BLaER1 treated with 17β-estradiol and CSF1 and Interleukin-3, amounts not matched to agents 10 nM and 100 nM (cell line): ENCODE data around the gene CDC42BPA.
"Not testable (repeated sequence)": the region's sequence is repeated elsewhere in the genome, so short reads cannot be mapped to it uniquely, and the experiment has no call there.

Experiments
- H3K27ac ChIP-seq, 11 experiments: shearing (Covaris generic); formaldehyde crosslinking; 2 replicates each; pipeline ENCODE4 v1.8.1; 2022
- H3K27me3 ChIP-seq, 11 experiments: shearing (Covaris generic); formaldehyde crosslinking; 2 replicates each; pipeline ENCODE4 v1.8.1; 2022
- H3K36me3 ChIP-seq, 11 experiments: shearing (Covaris generic); formaldehyde crosslinking; 2 replicates each; pipeline ENCODE4 v1.8.1; 2022
- H3K4me1 ChIP-seq, 10 experiments: shearing (Covaris generic); formaldehyde crosslinking; 2 replicates each; pipeline ENCODE4 v1.8.1; 2022
- H3K4me2 ChIP-seq, 11 experiments: shearing (Covaris generic); formaldehyde crosslinking; 2 replicates each; pipeline ENCODE4 v1.8.1; 2022
- H3K4me3 ChIP-seq, 10 experiments: shearing (Covaris generic); formaldehyde crosslinking; 2 replicates each; pipeline ENCODE4 v1.8.1; 2022
- H3K9ac ChIP-seq, 11 experiments: shearing (Covaris generic); formaldehyde crosslinking; 2 replicates each; pipeline ENCODE4 v1.8.1; 2022
- H3K9me3 ChIP-seq, 11 experiments: shearing (Covaris generic); formaldehyde crosslinking; replicated peaks in 1 of 11; 2 replicates each; pipeline ENCODE4 v1.8.1; 2022
- H4K20me1 ChIP-seq, 11 experiments: shearing (Covaris generic); formaldehyde crosslinking; 2 replicates each; pipeline ENCODE4 v1.8.1; 2022
- Cebpa-rat ChIP-seq, 11 experiments: shearing (Covaris generic); IDR thresholded peaks; 2 replicates each; pipeline ENCODE4 v1.8.1; 2022

Gene CDC42BPA

DNA sequence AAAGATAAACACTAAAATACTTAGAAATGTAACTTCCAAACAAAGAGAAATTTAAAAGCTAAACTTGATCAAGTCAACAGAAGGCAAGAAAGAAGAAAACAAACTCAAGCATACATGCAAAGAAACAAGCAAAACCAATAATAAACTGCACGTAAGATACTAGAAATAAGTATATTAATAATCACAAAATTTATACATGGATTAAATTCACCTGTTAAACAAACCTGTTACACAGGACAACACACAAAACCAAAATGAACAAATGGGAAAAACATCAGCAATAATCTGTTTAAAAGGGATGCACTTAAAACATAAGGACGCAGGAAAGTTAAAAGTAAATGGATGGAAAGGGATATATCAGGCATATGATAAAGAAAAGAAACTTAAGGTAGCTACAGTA, 165.8 kb downstream of the CDC42BPA start:
- Histone ChIP-seq H3K4me1 (no peaks in the 10 kb centered on the region), H3K27ac (no peak overlapping the region), H3K9me3 (no peaks in the 10 kb centered on the region), H3K4me2 (no peak overlapping the region), H3K4me3 (no peak overlapping the region), H3K27me3 (no peaks in the 10 kb centered on the region), H4K20me1 (no peaks in the 10 kb centered on the region), H3K36me3 (peaks cover 0 to 11% (median 0%) of the 10 kb centered on the region in 11 experiments; a peak in 1 of 22 replicates), H3K9ac (no peak overlapping the region)
- TF ChIP-seq Cebpa-rat (IDR thresholded peaks at IDR 0.05) = no peak

DNA sequence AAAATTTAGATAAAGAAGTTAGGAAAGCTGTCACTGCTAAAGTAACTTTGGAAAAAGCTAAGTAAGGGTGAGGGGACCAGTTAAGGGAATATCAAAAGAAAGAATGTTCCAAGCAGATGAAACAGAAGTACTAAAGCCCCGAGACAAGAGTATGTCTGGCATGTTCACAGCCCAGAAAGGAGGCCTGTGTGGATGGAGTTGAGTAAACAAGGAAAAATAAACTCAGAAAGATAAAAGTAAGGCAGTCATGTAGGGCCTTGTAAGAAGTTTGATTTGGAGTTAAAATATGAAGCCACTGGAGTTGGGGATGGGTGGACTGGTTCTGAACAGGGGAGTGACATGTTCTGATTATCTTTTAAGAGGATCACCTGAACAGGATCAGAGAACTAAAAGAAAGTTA, 177.9 kb downstream of the CDC42BPA start:
- Histone ChIP-seq H3K4me2 (no peak overlapping the region), H3K9ac (no peak overlapping the region), H3K27me3 (no peaks in the 10 kb centered on the region), H3K4me1 (no peaks in the 10 kb centered on the region), H3K4me3 (no peak overlapping the region), H3K36me3 (peaks cover 0 to 73% (median 8%) of the 10 kb centered on the region in 11 experiments; a peak in 11 of 22 replicates), H3K27ac (no peak overlapping the region), H3K9me3 (no peaks in the 10 kb centered on the region), H4K20me1 (no peaks in the 10 kb centered on the region)
- TF ChIP-seq Cebpa-rat (IDR thresholded peaks at IDR 0.05) = no peak

DNA sequence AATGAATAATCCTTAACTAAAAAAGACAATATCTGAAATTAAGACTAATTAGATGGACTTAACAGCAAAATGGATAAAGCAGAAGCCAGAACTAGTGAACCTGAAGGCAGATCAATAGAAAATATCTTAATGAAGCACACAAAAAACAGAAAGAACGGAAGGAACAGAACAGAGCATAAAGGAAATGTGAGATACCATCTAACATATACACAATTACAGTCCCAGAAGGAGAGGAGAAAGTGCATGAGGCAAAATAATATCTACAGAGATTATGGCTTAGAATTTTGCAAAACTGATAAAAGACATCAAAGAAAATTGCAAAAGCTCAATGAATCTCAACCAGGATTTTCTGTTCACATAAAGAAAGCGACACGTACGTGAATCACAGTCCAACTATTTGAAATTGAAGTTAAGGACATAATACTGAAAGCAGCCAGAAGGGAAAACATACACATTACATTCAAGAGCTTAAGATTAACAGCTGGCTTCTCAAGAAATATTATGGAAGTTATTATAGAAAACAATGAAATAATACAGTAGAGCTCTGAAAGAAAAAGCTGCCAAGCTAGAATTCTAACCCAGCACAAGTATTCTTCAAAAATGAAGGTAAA, 182.0 kb downstream of the CDC42BPA start:
- H3K9me3 ChIP-seq = peaks cover 0 to 8% (median 0%) of the 10 kb centered on the region in 11 experiments; a peak in 1 of 22 replicates

DNA sequence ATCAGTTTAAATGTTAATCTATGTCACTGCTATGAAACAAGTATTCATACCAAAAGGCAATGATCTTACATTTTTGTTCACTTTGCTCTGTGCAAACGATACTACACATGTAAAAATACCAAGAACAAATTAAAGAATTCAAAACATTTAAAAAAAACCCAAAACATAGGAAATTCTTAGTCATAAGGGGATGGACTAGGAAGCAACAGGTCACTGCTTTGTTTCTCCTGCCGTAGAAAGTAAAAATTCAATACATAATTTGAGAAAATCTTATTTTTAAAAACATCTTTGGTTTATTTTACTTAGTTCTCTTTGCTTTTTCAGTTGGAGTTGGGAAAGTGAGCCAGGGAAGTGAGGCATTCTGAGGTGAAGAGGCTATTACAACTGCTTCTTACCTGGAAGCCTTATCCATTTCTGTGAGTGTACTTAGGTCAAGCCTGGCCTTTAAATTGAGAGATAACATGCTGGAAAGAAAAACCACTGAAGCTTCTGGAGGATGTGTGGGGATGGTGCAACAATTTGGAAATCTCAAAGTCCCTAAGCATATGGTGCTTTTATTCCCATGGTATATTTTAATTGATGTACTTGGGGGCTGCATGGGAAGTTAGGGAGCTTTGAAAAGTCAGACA, 183.5 kb downstream of the CDC42BPA start:
- no peak for TF ChIP-seq Cebpa-rat (IDR thresholded peaks at IDR 0.05)
- H3K4me2 ChIP-seq = no peak overlapping the region

More for the DNA sequence above, 182.0 kb downstream of the CDC42BPA start:
- no peak overlapping the region for H3K9ac ChIP-seq
- no peak overlapping the region for H3K27ac ChIP-seq
- peaks cover 0 to 40% (median under 1%) of the 10 kb centered on the region in 11 experiments; a peak in 7 of 22 replicates for H3K36me3 ChIP-seq
- H4K20me1 ChIP-seq = no peaks in the 10 kb centered on the region
- no peaks in the 10 kb centered on the region for H3K4me1 ChIP-seq
- H3K4me3 ChIP-seq = no peak overlapping the region
- H3K4me2 ChIP-seq = no peak overlapping the region
- H3K27me3 ChIP-seq = no peaks in the 10 kb centered on the region
- no peak for TF ChIP-seq Cebpa-rat (IDR thresholded peaks at IDR 0.05)

DNA sequence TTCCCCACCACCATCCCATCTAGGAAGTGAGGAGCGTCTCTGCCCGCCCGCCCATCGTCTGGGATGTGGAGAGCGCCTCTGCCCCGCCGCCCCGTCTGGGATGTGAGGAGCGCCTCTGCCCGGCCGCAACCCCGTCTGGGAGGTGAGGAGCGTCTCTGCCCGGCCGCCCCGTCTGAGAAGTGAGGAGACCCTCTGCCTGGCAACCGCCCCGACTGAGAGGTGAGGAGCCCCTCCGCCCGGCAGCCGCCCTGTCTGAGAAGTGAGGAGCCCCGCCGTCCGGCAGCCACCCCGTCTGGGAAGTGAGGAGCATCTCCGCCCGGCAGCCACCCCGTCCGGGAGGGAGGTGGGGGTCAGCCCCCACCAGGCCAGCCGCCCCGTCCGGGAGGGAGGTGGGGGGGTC, 185.6 kb downstream of the CDC42BPA start:
- H3K4me1 ChIP-seq, H3K4me3 ChIP-seq, H3K27ac ChIP-seq, H3K4me2 ChIP-seq, H3K27me3 ChIP-seq, H3K9ac ChIP-seq, H3K9me3 ChIP-seq, H4K20me1 ChIP-seq: not testable (repeated sequence)
- peaks cover 0 to 26% (median 0%) of the 10 kb centered on the region in 11 experiments; a peak in 6 of 22 replicates for H3K36me3 ChIP-seq

More for the DNA sequence above, 183.5 kb downstream of the CDC42BPA start:
- Histone ChIP-seq H3K9ac (no peak overlapping the region), H3K27ac (no peak overlapping the region), H3K4me1 (no peaks in the 10 kb centered on the region), H4K20me1 (no peaks in the 10 kb centered on the region), H3K4me3 (no peak overlapping the region), H3K27me3 (no peaks in the 10 kb centered on the region), H3K9me3 (peaks cover 0 to 8% (median 0%) of the 10 kb centered on the region in 11 experiments; a peak in 1 of 22 replicates), H3K36me3 (peaks cover 0 to 35% (median 0%) of the 10 kb centered on the region in 11 experiments; a peak in 6 of 22 replicates)

DNA sequence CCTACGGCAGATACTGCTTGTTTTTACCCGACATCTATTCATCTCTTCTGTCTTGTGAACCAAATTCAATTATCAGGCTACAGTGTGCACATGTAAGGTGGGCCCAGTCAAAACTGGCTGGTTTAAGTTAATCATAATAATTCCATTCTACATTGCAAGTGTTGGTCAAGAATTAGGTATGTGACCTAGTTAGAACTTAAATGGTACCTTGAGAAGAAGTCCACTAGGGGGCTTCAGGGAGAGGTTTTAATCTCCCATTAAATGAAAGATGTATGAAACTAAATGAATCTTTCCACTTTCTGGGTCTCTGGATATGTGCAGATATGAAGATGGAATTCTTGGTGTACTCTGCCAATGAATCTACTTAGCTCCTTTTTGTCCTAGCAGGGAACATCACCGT, 187.1 kb downstream of the CDC42BPA start:
- Histone ChIP-seq H3K9ac (no peak overlapping the region), H3K4me1 (peaks cover 0 to 2% (median under 1%) of the 10 kb centered on the region in 10 experiments; a peak in 10 of 20 replicates), H3K9me3 (peaks cover 0 to 8% (median 0%) of the 10 kb centered on the region in 11 experiments; a peak in 1 of 22 replicates), H3K36me3 (peaks cover 0 to 24% (median 0%) of the 10 kb centered on the region in 11 experiments; a peak in 6 of 22 replicates), H3K27me3 (no peaks in the 10 kb centered on the region), H3K4me2 (no peak overlapping the region), H4K20me1 (no peaks in the 10 kb centered on the region), H3K27ac (no peak overlapping the region), H3K4me3 (no peak overlapping the region)
- TF ChIP-seq Cebpa-rat (IDR thresholded peaks at IDR 0.05) = no peak

DNA sequence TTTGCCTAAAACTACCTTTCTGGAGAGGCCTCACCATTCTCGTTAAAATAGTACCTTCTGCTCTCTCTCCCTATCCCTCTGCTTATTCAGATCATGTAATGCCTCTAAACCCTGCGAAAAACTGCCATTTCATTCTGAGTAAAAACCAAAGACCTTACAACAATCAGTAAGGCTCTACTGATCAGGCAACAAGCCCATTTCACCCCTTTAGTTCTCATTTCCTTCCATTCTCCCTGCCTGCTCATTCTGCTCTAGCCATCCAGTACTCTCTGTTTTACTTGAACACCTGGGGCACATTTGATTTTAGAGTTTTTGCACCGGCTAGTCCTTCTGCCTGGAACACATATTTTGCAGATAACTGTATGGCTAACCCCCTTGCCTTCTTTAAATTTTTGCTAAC, 190.4 kb downstream of the CDC42BPA start:
- no peak overlapping the region for H3K9ac ChIP-seq
- H4K20me1 ChIP-seq = no peaks in the 10 kb centered on the region

DNA sequence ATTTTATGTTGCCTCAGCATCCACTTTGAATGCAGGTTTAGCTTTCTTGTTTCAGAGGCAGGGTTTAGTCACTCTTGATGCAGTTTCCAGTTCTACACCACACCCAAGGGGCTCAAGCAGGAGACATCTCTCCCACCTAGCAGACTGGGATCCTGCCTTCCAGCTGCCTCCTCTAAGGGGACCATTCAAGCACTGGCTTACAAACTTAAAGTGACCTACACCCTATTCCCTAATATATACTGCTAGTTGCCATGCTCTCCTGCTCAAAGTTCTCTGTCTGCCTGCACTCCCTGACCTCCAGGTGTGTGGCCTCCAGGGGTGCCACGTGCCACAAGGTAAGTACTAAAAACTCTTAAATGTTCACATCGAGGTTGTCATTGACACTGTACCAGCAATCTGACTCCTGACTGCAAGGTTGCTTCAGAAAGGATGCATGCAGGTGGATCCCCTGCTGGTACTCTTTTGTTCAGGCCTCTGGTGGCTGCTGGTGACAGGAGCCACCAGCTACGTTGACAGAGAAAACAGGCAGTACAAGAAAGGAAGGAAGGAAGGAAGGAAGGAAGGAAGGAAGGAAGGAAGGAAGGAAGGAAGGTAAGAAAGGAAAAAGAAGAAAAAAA, 192.3 kb downstream of the CDC42BPA start:
- TF ChIP-seq Cebpa-rat (IDR thresholded peaks at IDR 0.05) = no peak
- 0 out of 22 replicates have a peak, but pooled peaks cover 0 to 5% (median 0%) of the 10 kb centered on the region in 11 experiments for H3K9me3 ChIP-seq
- no peaks in the 10 kb centered on the region for H3K27me3 ChIP-seq
- no peak overlapping the region for H3K27ac ChIP-seq
- H3K9ac ChIP-seq = no peak overlapping the region
- peak overlapping the region in 5 of 11 experiments; percentile 3 to 38 (median 21); a peak in 6 of 22 replicates for H3K4me2 ChIP-seq
- H3K4me1 ChIP-seq = peaks cover 0 to 6% (median 4%) of the 10 kb centered on the region in 10 experiments; a peak in 11 of 20 replicates
- H3K4me3 ChIP-seq = no peak overlapping the region
- no peaks in the 10 kb centered on the region for H4K20me1 ChIP-seq
- peaks cover 0 to 23% (median 0%) of the 10 kb centered on the region in 11 experiments; a peak in 4 of 22 replicates for H3K36me3 ChIP-seq

More for the DNA sequence above, 190.4 kb downstream of the CDC42BPA start:
- TF ChIP-seq Cebpa-rat (IDR thresholded peaks at IDR 0.05) = no peak
- H3K27me3 ChIP-seq = no peaks in the 10 kb centered on the region
- H3K4me3 ChIP-seq = no peak overlapping the region
- H3K4me2 ChIP-seq = no peak overlapping the region
- H3K27ac ChIP-seq = no peak overlapping the region
- H3K9me3 ChIP-seq = peaks cover 0 to 8% (median 0%) of the 10 kb centered on the region in 11 experiments; a peak in 1 of 22 replicates
- H3K4me1 ChIP-seq = peaks cover 0 to 6% (median 4%) of the 10 kb centered on the region in 10 experiments; a peak in 11 of 20 replicates
- H3K36me3 ChIP-seq = peaks cover 0 to 28% (median 0%) of the 10 kb centered on the region in 11 experiments; a peak in 5 of 22 replicates

DNA sequence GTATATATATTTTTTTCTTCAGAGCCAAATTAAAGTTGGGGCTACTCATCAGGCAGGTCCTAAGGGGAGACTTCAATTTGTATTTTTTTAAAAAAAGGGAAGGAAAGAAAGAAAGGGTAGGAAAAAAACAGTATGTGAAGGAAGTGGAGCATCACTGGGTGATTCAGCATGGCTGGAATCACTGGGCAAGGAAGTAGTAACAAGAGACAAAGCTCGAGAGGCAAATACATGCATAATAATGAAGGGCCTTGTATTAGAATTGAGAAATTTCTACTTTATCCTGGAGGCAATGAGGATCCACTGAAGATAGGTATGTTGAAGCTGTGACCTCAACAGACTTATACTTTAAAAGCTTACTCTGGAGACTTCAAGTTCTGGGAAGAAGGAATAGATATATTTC, 193.8 kb downstream of the CDC42BPA start:
- H3K4me3 ChIP-seq = no peak overlapping the region
- peaks cover 0 to 16% (median 0%) of the 10 kb centered on the region in 11 experiments; a peak in 4 of 22 replicates for H3K36me3 ChIP-seq
- no peaks in the 10 kb centered on the region for H3K9me3 ChIP-seq
- no peaks in the 10 kb centered on the region for H4K20me1 ChIP-seq
- H3K4me2 ChIP-seq = no peak overlapping the region
- no peak for TF ChIP-seq Cebpa-rat (IDR thresholded peaks at IDR 0.05)
- no peak overlapping the region for H3K9ac ChIP-seq
- no peak overlapping the region for H3K27ac ChIP-seq
- H3K4me1 ChIP-seq = peaks cover 0 to 6% (median 4%) of the 10 kb centered on the region in 10 experiments; a peak in 11 of 20 replicates
- H3K27me3 ChIP-seq = no peaks in the 10 kb centered on the region
